GM18867 (cell line): Measurements from ENCODE around the gene AANAT.

Source experiments
- ATAC-seq: cut with Tn5 transposase; IDR thresholded peaks from one replicate; pipeline ENCODE4 v1.9.1; 2021; ENCODE audit warnings: mild to moderate bottlenecking, moderate library complexity; ENCODE audit not compliant: unreplicated experiment

Gene AANAT

DNA sequence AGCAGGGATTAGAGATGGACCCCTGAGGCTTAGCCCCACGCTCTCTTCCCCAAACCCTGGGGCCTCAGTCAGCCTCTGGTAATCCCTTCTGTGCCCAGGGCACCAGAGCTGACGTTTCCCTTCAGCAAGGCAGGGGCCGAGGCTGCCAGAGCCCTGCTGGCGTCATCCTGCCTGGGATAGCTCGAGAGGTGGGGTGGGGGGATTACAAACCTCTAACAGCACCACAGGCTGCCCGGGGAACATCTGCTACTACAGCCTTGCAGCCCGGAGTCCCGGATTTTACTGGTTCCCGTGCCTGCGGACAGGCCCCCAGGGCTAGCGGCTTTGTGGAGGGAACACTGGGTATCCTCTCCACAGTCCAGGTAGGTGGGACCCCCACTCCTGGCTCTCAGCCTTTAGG, at the start of gene AANAT:
TSS of gene AANAT (plus strand) at position 238 of the 400 bp plus-strand sequence. CDS start 1,144 bp downstream, outside the sequence.
- ATAC-seq, result no peak

DNA sequence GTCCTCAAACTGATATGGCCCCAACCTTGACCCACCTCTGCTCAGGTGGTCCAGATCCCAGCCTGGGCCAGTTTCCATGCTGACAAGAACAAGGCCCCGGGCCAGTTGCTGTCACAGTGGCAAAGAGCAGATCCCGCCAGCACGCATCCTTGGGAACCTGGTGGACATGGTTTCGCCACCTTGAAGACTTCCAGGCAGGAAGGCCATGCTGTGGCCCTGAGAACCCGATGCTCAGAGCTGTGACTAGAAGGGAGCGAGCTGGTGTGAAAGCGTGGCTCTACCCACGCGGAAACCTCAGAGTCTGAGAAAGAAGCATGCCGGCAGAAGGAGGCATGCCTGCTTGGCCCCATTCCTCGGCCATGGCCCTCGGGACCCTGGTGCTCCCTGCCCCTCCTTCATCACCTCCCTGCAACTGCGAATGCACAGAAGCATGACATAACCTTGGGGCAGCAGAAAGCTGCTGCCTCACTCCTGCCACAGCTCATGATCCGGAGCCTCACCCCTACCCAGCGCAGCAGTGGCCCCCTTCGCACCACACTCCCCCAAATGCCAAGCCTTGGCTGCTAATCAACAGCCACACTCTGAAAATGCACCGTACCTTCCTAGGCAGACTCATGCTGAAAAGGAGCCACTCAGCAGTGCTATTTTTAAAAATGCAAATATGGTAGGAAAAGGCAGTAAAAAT, 47.7 kb upstream of the AANAT start:
- ATAC-seq, result no peak

DNA sequence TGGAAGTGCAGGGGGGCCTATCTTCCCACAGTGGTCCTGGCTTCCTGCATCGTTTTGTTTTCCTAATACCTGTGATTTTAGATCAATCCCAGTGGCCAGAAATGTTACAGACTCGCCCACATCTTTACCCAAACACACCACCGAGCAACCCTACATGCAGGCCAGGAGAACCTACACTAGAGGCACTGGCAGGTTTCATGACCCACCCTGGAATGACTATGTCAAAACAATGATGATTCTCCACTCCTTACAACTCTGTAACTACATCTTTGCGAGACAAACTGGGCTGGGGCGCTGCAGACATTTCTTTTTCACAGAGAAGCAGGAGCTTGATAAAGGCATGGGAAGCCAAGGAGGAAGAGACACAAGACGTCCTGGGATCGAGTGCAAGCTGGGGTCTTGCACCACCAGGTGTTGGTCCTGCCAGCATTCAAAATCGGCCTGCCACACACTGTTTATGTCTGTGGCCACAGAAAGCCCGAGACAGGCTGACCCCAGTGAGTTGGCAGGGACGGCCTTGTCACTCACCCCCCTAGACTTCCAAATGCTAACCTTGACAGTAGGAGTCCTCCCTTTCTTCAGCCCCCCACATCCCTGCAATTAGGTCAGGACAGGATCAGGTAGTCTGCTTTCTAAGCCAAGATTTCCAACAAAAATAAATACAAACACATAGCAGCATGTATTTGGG, 46.9 kb upstream of the AANAT start:
- ATAC-seq, result no peak

DNA sequence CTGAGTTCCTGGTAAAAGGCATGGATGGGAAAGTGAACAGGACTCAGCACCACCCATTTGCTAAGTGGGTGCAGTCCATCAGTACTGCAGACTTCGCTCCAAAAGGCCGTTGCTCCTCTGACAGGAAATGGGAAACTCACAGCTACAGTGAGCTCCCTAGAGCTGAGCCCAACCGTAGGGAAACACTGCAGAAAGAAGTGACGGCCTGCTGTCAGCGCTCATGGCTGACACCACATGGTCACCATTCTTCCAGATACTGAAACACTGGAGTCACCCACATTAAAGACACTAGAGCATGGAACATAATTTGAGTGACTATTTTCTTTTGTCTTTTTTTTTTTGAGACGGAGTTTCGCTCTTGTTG, 46.4 kb upstream of the AANAT start:
- no peak for ATAC-seq

DNA sequence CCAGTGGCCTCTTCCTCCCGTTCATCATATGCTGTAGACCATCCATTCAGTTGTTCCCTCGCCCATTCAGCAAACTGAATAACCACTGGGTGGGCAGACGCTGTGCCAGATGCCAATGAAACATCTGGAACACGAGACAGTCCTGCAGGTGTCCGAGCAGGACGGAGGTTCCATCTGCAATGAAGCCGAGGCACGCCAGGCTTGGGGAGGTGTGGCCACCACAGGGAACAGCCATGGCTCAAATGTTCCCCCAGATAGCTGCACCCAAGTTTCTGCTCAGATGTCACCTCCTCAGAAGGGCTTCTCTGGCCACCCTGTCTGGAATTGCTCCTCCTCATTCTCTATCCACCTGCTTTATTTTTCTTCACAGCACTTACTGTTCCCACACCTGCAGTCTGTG, 45.0 kb upstream of the AANAT start:
- no peak for ATAC-seq

DNA sequence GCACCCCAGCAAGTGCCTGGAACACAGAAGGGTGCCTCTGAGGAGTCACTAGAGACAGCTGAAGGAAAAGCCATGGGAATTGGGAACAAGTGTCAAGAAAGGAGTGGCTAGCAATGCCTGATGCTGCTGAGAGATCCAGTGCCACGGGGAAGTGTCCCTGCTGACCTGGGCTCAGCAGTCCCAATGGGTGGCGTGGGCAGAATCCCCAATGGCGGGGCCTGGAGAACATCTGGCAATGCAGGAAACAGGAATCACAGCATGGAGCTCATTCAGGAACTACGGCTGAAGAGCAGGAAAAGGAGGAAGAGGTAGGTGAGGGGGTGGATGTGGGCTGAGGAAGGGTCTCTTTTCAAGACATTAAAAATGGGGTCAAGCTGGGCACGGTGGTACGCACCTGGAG, 44.5 kb upstream of the AANAT start:
- ATAC-seq, result no peak

DNA sequence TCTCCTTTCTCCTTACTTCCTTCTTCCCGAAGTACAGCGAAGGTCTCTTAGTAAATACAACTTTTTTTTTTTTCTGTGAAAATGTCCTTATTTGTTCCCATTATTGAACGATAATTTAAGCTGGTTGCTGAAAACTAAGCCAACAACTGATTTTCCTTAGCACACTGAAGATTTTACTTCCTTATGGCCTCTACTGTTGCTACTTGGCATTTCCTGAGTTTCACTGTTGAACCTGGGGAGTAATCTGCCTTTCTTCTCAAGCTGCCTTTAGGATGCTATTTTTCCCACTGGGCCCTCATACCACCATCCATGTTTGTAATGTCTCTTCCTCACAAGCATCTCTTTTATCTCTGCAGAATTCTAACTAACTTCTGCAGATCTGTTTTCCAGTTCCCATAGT, 40.5 kb upstream of the AANAT start:
- ATAC-seq, result no peak

DNA sequence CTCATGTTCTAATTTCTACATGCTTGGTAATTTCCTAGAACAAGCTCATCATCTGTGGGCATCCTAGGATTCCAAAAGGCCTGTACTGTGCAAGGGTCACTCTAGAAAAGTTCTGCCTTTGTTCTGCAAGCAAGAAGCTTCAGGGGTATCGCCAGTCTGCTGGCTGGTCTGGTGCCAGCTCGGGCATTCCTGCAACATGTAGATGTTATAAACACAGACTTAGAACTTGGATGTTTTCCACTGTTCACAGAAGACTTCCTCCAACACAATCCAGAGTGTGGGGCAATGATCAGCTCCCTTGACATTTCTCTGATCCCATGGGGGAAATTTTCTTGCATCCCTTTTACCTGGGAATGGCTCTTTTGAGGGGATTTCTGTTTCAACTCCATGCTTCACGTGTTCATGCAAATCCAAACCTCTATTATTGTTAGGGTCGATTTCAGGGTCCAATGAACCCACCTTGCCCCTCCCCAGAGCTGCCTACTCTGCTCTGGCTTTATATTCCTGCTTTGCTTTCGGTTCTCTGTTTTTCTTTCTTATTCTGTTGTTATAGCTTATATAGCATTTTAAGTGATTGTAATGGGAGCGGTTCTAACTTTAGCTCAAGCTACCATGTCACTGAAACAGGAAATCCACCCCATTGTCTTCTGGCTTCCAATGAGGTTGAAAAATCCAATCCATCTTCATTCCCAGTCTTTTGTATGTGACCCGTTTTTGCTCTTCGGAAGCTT, 39.7 kb upstream of the AANAT start:
- ATAC-seq, result no peak

DNA sequence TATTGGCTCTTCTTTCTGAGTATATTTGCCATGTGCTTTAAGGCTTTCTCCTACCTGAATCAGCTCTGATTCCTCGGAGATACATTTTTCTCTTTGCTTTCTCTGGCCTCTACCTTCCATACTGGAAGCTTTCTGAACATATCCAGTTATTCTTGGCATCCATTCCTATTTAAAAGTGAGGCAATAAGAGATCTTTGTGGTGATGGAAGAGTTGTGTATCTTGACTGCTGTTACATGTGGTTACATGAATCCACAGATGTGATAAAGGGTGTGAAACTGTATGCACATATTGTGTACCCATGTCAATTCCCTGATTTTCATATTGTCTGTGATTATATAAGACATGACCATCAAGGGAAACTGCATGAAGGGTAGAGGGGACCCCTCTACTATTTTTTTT, 38.9 kb upstream of the AANAT start:
- ATAC-seq, result no peak

DNA sequence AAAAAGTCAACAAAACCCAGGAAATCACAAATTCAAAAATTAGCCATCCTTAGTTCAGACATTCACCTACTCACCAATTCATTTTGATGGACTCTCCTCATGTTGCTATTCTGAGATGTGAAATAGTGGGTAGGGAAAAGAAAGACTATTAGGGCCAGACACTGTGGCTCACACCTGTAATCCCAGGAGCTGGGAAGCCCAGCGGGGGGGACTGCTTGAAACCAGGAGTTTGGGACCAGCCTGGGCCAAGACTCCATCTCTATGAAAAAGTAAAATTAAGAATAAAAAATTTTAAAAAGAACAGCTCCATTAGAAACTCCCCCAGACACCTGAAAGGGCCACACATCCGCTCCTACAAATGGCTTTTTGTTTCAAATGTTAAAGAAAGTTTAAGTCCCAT, 35.9 kb upstream of the AANAT start:
- ATAC-seq, result no peak

DNA sequence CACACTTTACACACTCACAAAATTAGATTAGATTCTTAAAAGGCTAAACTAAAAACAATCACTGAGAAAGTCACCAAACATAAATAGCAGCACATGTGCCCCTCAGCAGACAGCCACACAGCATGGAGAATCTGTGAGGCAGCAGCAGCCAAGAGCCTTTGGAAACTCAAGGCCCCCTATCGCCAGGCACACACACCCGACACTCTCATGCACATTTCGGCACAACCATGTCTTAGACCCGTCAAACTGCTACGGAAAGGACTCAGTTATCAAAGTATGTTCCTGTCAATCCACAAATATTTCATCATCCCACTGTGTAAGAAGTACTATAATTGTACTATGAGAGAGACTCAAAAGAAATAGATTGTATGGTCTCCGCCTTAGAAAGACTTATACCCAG, 35.4 kb upstream of the AANAT start:
- no peak for ATAC-seq

DNA sequence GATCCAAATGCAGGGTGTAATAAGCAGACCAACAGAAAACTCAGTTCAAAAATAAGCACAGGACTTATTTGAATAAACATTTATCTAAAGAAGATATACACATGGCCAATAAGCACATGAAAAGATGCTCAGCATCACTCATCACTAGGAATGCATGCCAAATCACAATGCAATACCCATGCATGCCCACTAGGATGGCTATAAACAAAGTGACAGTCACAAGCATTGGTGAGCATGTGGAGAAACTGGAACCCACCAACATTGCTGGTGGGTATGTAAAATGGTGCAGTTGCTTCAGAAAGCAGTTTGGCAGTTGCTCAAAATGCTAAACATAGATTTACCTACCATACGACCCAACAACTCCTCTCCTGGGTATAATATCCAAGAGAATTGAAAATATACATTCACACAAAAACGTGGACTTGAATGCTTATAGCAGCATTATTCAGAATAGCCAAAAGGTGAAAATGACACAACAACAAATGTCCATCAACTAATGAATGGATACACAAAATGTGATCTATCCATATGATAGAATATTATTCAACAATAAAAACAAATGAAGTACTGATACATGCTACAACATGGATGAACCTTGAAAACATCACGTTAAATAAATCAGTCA, 34.6 kb upstream of the AANAT start:
- no peak for ATAC-seq

DNA sequence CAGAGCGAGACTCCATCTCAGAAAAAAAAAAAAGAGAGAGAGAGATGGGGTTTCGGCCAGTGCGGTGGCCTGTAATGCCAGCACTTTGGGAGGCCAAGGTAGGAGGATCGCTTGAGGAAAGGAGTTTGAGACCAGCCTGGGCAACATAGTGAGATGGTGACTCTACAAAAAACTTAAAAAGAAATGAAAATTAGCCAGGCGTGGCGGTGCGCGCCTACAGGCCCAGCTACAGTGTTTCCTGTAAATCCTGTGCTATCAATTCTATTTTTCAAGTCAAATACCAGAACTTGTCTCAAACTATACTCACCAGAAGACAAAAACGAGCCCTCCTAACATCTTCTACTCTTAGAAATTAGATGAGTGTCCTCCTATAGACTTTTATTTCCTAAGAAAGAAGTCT, 33.7 kb upstream of the AANAT start:
- no peak for ATAC-seq

DNA sequence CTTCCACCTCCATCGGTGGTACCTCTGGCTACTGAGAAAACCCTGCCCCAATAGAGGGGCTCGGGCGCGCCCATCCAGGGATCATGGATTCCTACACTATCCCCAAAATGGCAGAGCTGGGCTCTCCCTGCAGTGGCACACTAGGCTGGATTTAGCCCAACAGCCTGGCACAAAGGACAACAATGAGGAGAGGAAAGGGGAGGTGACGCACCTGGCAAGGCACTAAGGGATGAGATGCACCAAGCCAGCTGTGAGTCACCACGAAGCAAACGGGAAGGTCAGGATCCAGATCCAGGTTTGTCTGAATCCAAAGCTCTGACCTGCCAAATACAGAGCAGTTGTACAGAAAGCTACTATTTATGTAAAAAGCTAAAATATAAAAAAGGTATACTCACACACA, 32.5 kb upstream of the AANAT start:
- ATAC-seq, result no peak

DNA sequence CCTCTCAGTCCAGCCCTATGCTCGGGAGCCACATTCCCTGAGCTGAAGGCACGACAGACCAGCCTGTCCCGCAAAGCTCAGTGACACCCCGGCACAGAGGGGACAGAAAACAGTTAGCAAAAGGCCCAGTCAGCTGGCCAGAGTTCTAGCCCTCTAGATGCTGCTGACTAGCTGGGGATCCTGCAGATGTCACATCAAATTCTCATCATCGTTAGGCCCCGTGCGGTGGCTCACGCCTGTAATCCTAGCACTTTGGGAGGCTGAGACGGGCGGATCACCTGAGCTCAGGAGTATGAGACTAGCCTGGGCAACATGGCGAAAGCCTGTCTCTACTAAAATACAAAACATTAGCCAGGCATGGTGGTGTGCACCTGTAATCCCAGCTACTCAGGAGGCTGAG, 31.7 kb upstream of the AANAT start:
- ATAC-seq, result no peak

DNA sequence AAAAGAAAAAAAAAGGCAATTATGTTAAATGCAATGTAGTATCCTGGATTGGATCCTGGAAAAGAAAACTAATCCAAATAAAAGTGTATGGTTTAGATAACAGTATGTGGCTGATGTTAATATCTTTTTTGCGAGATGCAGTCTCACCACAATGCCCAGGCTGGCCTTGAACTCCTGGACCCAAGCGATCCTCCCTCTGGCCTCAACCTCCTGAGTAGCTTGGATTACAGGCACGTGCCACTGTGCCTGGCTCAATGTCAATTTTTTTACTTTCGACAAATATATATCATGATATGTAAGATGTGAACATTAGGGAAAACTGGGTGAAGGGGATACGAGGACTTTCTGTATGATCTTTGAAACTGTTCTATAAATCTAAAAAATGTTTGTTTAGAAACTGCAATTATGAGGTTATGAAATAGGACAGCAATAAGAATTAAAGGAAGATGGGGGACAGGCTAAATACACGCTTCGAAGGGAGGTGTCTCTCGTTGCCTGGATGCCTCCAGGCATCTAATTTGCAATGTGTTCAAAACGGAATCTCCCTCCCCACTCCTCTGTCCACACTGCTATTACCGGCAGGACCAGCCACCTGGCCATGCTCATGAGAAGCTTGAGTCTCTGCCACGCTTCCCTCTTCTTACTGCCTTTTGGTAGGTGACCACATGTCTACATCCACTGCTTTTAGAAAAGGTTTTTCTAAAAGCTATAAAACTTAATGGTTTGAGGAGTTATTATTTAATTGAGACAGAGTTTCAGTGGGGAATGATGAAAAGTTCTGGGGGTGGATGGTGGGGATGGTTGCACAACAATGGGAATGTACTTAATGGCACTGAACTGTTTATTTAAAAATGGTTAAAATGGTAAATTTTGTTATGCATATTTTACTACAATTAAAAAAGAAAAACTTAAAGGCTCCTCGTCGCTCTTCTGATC, 29.7 kb upstream of the AANAT start:
- no peak for ATAC-seq

DNA sequence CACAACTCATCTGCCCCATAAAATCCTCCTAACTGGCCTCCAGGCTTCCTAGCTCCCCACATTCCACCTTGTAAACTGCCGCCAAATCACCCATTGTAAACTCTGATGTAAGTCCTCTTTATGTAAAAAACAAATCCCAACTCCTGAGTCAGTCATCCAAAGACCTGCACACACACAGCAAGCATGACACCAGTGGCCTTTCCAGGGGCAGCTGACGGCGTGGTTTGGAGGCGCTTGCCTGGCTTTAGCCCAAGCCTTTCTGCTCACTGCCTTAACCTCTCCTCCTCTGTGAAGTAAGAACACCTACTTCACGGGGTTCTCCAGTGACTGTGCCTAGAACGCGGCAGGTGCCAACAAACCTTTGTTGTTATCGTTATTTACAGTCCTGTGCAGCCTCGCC, 28.5 kb upstream of the AANAT start:
- no peak for ATAC-seq

DNA sequence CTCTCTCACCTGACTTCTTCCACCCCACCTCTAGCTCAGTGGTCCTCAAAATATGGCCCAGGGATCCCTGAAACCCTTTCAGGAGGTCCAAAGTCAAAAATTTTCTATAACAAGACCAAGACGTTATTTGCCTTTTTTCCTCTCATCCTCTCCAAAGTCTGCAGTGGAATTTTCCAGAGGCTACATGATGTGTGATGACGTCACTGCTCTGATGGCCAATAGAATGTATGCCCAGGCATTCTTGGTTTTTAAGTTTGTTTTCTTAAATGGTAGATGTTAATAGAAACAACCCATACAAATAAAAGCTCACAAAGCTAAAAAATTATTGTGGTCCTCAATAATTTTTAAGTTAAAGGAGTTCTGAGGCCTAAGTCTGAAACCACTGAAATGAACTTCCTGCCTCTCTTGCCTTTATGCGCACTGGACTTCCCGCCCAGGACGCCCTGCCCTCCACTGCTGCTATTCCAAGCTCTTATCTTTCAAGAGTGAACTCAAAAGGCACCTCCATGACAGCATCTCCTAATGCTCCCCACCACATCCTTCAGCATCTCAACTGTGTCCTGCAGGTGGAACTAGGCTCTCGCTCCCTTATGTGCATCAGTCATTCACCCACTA, 28.0 kb upstream of the AANAT start:
- ATAC-seq, result no peak

DNA sequence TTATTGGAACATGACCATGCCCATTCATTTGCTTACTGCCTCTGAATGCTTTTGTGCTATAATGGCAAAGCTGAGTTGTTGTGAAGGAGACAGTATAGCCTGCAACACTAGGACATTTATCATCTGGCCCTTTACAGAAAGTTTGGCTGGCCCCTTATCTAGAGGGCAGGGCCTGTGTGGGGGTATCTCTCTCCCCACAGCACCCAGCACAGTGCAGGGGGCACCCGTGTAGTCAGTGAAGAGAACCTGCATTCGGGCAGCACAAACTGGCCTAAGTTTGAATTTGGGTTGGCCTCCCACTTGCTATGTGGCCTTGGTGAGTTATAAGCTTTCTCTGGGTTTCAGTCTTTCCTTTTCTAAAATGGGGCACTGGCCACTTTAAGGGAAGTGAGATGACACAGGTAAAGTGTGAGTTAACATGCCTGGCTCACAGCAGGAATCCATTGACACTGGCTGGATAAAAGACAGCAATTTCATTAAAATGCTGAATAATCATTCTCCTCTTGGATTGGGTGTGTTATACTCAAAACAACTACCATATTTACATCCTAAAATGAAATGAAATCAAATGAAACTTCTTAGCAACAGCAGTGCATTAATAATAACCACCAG, 26.5 kb upstream of the AANAT start:
- no peak for ATAC-seq
